GM23248 (cell line): ENCODE data around the gene JADE2.

ENCODE experiments used
- EZH2 ChIP-seq: fragments of 200-600 bp; sonication (generic); IDR thresholded peaks from 2 replicates; pipeline ENCODE4 v1.6.1; 2018; ENCODE audit warnings: antibody characterized with exemption, mild to moderate bottlenecking; ENCODE audit not compliant: insufficient read depth, poor library complexity, severe bottlenecking
- EZH2phosphoT487 ChIP-seq: fragments of 200-600 bp; sonication (generic); IDR thresholded peaks from 2 replicates; pipeline ENCODE4 v1.6.1; 2018; ENCODE audit warnings: antibody characterized with exemption, moderate library complexity, mild to moderate bottlenecking, low read depth; ENCODE audit not compliant: insufficient read depth

GRCh38 chr5:134554319-134555222 is 29.1 kb downstream of the JADE2 start:
- no peak for TF ChIP-seq EZH2
- TF ChIP-seq EZH2phosphoT487, result no peak
